ENCODE results near the gene SHC4.

DNA sequence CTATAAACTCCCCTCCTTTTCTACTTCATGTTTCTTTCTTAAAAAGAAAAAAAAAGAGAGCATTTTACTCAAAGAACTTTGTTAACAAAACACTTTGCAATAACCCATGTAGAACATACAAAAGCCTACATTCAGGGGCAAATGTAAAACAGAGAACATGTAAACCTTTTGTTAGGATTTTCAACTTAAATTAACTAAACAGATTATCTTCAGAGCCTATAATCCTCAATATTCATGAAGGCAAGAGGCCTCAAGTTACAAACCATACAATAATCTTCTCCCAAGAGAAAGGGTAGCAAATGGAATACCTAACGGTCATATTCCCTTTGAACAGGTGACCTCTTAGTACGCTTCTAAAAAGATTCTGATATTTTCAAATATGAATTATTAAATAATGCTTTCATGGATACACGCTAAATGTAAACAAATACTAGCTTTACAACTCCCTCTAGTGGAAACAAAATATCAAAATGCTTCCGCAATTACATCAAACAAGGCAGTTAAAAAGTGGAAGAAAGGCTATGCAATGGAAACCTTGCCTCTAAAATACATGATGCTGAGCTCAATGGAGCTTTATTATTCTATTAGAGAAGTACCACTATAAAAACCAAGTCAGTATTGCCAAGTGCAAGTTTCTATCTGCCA, 162.8 kb downstream of the SHC4 start:
- TF ChIP-seq, protein P1, sequence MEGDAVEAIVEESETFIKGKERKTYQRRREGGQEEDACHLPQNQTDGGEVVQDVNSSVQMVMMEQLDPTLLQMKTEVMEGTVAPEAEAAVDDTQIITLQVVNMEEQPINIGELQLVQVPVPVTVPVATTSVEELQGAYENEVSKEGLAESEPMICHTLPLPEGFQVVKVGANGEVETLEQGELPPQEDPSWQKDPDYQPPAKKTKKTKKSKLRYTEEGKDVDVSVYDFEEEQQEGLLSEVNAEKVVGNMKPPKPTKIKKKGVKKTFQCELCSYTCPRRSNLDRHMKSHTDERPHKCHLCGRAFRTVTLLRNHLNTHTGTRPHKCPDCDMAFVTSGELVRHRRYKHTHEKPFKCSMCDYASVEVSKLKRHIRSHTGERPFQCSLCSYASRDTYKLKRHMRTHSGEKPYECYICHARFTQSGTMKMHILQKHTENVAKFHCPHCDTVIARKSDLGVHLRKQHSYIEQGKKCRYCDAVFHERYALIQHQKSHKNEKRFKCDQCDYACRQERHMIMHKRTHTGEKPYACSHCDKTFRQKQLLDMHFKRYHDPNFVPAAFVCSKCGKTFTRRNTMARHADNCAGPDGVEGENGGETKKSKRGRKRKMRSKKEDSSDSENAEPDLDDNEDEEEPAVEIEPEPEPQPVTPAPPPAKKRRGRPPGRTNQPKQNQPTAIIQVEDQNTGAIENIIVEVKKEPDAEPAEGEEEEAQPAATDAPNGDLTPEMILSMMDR (IDR thresholded peaks at IDR 0.05; ENCODE audit: low read depth, low read length): peak; percentile 21
- TF ChIP-seq POLR2A (IDR thresholded peaks at IDR 0.05; ENCODE audit: extremely low read depth, insufficient read length): no peak
- TF ChIP-seq, protein P2, sequence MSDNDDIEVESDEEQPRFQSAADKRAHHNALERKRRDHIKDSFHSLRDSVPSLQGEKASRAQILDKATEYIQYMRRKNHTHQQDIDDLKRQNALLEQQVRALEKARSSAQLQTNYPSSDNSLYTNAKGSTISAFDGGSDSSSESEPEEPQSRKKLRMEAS (IDR thresholded peaks at IDR 0.05; ENCODE audit: low read depth, low read length): no peak
- TF ChIP-seq MYC (IDR thresholded peaks at IDR 0.05; ENCODE audit: low read depth, low read length): no peak
